GM12864 (cell line): ENCODE results near the gene POFUT1.

ENCODE experiments used
- DNase-seq: peaks from one replicate; pipeline ENCODE4 v3.0.0-alpha.2; 2011; ENCODE audit warnings: low read depth
- H3K4me3 ChIP-seq: 2 replicates; pipeline ENCODE4 v1.5.1; 2011; ENCODE audit warnings: mild to moderate bottlenecking, low read depth, low read length, control low read depth
- TF ChIP-seq, protein P1 (sequence below): IDR thresholded peaks from 2 replicates; pipeline ENCODE4 v1.5.1; 2011; ENCODE audit warnings: low read depth, mild to moderate bottlenecking, moderate library complexity, low read length, control low read depth, inconsistent platforms; ENCODE audit errors: missing control alignments

Gene POFUT1

DNA sequence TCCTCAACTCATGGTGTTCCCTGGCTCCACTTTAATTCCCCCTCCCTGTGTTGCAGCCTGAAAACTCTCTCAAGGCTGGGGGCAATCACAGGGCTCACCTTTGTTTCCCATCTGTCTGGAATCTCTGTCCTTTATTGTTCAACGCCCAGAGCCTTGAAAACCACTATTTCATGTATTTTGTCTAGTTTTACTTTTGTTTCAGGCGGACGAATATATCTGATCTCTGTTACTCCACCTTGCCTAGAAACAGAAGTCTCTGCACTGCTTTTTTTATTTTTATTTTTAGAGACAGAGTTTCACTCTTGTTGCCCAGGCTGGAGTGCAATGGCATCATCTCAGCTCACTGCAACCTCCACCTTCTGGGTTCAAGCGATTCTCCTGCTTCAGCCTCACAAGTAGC is 27.7 kb upstream of the POFUT1 start:
- DNase-seq = no peak
- TF ChIP-seq, protein P1, sequence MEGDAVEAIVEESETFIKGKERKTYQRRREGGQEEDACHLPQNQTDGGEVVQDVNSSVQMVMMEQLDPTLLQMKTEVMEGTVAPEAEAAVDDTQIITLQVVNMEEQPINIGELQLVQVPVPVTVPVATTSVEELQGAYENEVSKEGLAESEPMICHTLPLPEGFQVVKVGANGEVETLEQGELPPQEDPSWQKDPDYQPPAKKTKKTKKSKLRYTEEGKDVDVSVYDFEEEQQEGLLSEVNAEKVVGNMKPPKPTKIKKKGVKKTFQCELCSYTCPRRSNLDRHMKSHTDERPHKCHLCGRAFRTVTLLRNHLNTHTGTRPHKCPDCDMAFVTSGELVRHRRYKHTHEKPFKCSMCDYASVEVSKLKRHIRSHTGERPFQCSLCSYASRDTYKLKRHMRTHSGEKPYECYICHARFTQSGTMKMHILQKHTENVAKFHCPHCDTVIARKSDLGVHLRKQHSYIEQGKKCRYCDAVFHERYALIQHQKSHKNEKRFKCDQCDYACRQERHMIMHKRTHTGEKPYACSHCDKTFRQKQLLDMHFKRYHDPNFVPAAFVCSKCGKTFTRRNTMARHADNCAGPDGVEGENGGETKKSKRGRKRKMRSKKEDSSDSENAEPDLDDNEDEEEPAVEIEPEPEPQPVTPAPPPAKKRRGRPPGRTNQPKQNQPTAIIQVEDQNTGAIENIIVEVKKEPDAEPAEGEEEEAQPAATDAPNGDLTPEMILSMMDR = no peak
- no peak overlapping the region for H3K4me3 ChIP-seq

DNA sequence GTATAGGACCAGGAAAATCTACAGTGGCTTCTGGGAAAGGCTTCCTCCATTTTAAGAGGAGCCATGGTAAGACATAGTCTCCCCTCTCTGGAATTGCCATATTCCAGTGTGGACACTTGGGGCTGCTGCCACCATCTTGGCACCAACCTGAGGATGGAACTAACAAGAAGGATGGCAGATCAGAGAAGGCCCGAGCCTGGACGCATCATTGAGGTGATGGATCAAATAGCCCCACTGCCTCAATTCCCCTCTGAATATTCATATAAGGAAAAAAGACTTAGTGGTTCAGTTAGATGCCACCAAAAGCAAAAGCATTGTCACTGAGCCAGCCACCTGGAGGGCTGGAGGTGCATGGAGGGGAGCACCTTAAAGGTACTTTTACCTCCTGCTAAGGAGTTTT is 26.1 kb upstream of the POFUT1 start:
- TF ChIP-seq, protein P1 = no peak
- no peak overlapping the region for H3K4me3 ChIP-seq
- DNase-seq = no peak

DNA sequence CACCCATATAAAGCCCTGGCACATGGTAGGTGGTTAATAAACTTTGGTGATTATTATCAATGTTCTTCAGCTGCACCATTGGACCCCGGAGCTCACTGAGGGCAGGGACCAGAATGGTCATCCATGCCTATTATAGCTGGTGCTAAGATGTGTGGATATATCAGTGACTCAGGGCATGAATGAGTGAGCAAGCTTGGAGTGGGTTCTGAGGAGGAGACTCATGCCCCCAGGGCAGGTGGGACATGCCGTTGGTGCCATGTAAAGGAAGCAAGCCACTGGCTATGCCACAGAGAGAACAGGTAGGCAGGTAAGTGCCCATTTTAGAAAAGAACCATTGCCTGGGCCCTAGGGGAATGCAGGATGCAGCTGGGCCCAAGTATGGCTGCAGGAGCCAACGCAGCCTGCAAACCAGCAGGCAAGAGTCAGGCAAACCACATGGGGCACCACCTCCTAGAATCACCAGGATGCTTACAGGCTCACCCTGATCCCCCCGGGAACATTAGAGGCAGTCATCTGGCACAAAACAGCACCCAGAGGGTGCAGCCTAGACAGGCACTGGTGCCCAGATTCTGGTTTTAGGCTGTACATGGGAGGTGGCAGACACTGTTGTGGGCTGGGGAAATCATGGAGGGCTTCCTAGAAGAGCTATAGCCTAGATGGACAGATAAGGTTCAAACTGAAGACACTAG is 23.6 kb upstream of the POFUT1 start:
- no peak for DNase-seq
- H3K4me3 ChIP-seq = no peak overlapping the region
- TF ChIP-seq, protein P1 = no peak

DNA sequence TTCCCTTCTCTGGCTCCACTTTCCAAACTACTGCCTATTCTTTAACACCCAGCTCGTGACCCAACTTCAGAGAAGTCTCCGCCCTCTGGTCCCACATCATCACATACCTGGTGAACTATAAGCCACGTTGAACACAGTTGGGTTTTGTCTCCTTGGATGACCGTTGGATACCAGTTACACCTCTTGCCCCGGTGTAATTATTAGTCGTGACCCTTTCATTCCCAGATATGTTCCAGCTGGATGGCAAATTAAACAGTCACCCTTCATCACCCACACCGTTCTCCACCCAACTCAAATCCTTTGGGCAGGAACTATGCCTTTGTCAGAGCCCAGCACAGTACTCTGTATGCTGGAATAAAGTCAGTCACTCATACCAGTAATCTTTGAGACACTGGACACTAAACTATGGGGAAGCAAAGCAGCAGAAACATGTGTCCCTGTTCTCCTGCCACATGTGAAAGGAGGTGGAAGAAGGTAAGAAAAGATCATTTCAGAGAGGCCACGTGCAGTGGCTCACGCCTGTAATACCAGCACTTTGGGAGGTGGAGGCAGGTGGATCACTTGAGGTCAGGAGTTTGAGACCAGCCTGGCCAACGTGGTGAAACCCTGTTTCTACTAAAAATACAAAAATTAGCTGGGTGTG is 22.6 kb upstream of the POFUT1 start:
- DNase-seq = no peak
- TF ChIP-seq, protein P1 = no peak
- H3K4me3 ChIP-seq = no peak overlapping the region

DNA sequence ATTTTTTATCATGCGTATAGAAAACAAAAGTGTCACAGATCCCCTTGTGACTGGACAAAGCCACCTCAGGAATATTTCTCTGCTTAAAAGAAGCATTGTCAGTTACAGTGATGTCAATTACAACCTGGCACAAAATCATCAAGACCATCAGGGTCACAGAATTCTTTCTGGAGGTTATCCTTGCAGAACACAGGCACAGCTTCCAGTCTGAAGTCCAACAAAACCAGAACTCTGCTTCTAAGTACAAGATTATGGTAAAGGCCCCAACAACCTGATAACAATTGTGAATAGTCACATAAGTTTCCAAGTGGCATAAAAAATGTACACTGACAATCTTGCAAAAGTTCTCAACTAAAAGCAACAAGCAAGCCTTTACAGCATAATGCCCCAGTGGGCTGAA is 21.2 kb upstream of the POFUT1 start:
- no peak overlapping the region for H3K4me3 ChIP-seq
- DNase-seq = no peak
- TF ChIP-seq, protein P1 = no peak

DNA sequence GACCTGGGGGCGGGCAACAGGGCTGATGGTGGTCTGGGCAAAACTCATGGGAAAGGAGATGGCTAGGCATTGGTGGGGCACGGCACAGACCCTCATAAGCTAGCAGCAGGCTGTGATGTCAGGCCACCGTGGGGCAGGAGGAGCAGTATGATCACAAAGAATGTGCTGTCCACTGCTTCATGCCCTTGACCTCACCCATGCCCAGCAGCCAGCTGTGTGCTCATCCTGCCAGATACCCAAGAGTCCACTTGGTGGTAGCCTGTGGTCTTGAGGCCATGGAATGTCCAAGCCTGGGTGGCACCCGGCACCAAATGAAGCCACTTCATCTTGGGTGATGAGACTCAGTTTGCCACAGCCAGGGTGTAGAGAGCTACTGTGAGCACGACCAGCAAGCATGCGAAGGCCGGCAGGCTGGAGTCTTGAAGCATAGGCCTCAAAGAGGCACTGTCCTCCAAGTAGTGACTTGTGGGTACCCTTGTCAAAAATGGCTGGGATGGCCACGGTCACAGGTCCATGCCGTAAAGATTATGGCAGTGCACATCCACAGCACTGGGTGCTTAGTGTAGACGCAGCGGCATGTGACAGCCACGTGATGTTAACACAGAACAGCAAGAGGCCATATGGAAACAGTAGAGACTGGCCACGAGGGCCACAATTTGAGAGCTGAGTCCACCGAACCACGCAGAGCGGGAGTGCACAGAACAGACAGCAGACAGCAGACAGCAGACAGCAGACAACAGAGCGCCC is 19.1 kb upstream of the POFUT1 start:
- no peak overlapping the region for H3K4me3 ChIP-seq
- TF ChIP-seq, protein P1 = no peak
- DNase-seq = no peak
